Transverse colon (tissue), 3 donors: ENCODE results near the gene GRM1.

Source experiments
- POLR2A ChIP-seq: fragments of 450-650 bp; IDR thresholded peaks from one replicate; pipeline ENCODE4 v1.6.1; 2016; ENCODE audit warnings: antibody characterized with exemption, mild to moderate bottlenecking, moderate library complexity
- TF ChIP-seq, protein P1 (sequence below), 5 experiments: fragments of 200-600 bp in 3 of 5; fragments of 450-650 bp in 2 of 5; sonication (generic) in 3 of 5; IDR thresholded peaks; 1 replicate in 2 of 5; 2 replicates in 3 of 5; pipeline ENCODE4 v1.5.1; 2016 to 2017; ENCODE audit warnings: antibody characterized with exemption in 5 of 5, inconsistent platforms in 3 of 5, mild to moderate bottlenecking in 2 of 5, moderate library complexity in 1 of 5

DNA sequence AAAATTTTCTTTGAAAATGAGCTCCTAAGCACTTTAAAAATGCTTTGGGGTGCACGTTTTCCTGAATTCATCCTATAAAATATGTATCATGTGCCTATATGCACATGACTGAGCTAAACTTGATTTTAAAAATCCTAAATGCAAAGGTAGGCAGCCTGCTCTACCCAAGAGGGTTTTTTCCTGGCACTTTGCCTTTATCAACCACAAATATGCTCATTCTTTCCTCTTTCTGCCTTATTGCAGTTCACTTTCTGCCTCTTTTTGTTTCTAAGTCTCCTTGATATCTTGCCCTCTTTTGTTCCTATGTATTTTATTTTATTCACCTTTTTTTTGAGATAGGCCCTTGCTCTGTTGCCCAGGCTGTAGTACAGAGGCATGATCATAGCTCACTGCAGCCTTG, 229.3 kb downstream of the GRM1 start:
- TF ChIP-seq, protein P1, sequence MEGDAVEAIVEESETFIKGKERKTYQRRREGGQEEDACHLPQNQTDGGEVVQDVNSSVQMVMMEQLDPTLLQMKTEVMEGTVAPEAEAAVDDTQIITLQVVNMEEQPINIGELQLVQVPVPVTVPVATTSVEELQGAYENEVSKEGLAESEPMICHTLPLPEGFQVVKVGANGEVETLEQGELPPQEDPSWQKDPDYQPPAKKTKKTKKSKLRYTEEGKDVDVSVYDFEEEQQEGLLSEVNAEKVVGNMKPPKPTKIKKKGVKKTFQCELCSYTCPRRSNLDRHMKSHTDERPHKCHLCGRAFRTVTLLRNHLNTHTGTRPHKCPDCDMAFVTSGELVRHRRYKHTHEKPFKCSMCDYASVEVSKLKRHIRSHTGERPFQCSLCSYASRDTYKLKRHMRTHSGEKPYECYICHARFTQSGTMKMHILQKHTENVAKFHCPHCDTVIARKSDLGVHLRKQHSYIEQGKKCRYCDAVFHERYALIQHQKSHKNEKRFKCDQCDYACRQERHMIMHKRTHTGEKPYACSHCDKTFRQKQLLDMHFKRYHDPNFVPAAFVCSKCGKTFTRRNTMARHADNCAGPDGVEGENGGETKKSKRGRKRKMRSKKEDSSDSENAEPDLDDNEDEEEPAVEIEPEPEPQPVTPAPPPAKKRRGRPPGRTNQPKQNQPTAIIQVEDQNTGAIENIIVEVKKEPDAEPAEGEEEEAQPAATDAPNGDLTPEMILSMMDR (IDR thresholded peaks at IDR 0.05), result no peak
- no peak for TF ChIP-seq POLR2A
